PC-3 (cell line): ENCODE measurements around the gene SLIT2. TPM values are rescaled to one million over a fixed set of nuclear protein-coding genes. Genes with fewer than 3 reads are reported as not detected.

Source experiments
- ATAC-seq: fragments of 200-7000 bp; cut with Tn5 transposase; 2 replicates; pipeline ENCODE4 v1.9.1; 2020; ENCODE audit warnings: mild to moderate bottlenecking, moderate library complexity
- BruUV-seq: library from RNA; stranded (reverse); fragments of 400-500 nt; replicated peaks from 2 replicates; lab custom pipeline; 2021; lab: Mats Ljungman, UMichigan
- CTCF ChIA-PET: fragments of 300-600 bp; sonication (Branson Sonifier 250); formaldehyde crosslinking; loops from one replicate; lab custom pipeline; 2022; ENCODE audit warnings: antibody characterized with exemption; lab: Charles Lee
- POLR2A ChIA-PET: fragments of 300-600 bp; sonication (Branson Sonifier 250); formaldehyde crosslinking; loops from one replicate; lab custom pipeline; 2022; ENCODE audit warnings: antibody characterized with exemption; ENCODE audit not compliant: unreplicated experiment; lab: Charles Lee
- DNase-seq: peaks from one replicate; pipeline ENCODE4 v3.0.0-alpha.2; 2015
- H2AFZ ChIP-seq: fragments of 300-600 bp; sonication (generic); 2 replicates; pipeline ENCODE4 v1.6.0; 2016; ENCODE audit warnings: antibody characterized with exemption, low read length
- H3F3A ChIP-seq: fragments of 300-600 bp; sonication (generic); one replicate; pipeline ENCODE4 v1.6.0; 2017; ENCODE audit warnings: antibody characterized with exemption, low read length, control low read depth, mild to moderate bottlenecking; ENCODE audit not compliant: unreplicated experiment
- H3K27ac ChIP-seq: fragments of 300-600 bp; sonication (generic); 2 replicates; pipeline ENCODE4 v1.5.1; 2016; ENCODE audit warnings: mild to moderate bottlenecking, low read length
- H3K27me3 ChIP-seq: fragments of 300-600 bp; sonication (generic); 2 replicates; pipeline ENCODE4 v1.6.1; 2016; ENCODE audit warnings: low read length, mixed read lengths
- H3K36me3 ChIP-seq: fragments of 300-600 bp; sonication (generic); 2 replicates; pipeline ENCODE4 v1.6.1; 2016; ENCODE audit warnings: low read depth, mixed run types, low read length, mixed read lengths
- H3K4me1 ChIP-seq: fragments of 300-600 bp; sonication (generic); 2 replicates; pipeline ENCODE4 v1.5.1; 2016; ENCODE audit warnings: low read length; ENCODE audit not compliant: insufficient read depth
- H3K4me2 ChIP-seq: fragments of 300-600 bp; sonication (generic); 2 replicates; pipeline ENCODE4 v1.6.0; 2016; ENCODE audit warnings: low read length
- H3K4me3 ChIP-seq: fragments of 300-600 bp; sonication (generic); 2 replicates; pipeline ENCODE4 v1.5.1; 2016; ENCODE audit warnings: mild to moderate bottlenecking, low read length, mixed read lengths
- H3K79me2 ChIP-seq: fragments of 300-600 bp; sonication (generic); 2 replicates; pipeline ENCODE4 v1.6.1; 2017; ENCODE audit warnings: low read length, mixed read lengths
- H3K9ac ChIP-seq: fragments of 300-600 bp; sonication (generic); 2 replicates; pipeline ENCODE4 v1.6.0; 2016; ENCODE audit warnings: mild to moderate bottlenecking, low read length
- H3K9me2 ChIP-seq: fragments of 300-600 bp; sonication (generic); replicated peaks from 2 replicates; pipeline ENCODE4 v1.6.1; 2016; ENCODE audit warnings: mixed run types, low read length, mixed read lengths
- H3K9me3 ChIP-seq: fragments of 300-600 bp; sonication (generic); 2 replicates; pipeline ENCODE4 v1.6.1; 2016; ENCODE audit warnings: low read length, mixed read lengths
- H4K20me1 ChIP-seq: fragments of 300-600 bp; sonication (generic); 2 replicates; pipeline ENCODE4 v1.6.1; 2016; ENCODE audit warnings: low read length, mixed read lengths
- EZH2 ChIP-seq: fragments of 300-600 bp; sonication (generic); IDR thresholded peaks from one replicate; pipeline ENCODE4 v1.6.1; 2017; ENCODE audit warnings: antibody characterized with exemption, mild to moderate bottlenecking, low read length; ENCODE audit not compliant: unreplicated experiment
- EZH2phosphoT487 ChIP-seq: fragments of 300-600 bp; sonication (generic); IDR thresholded peaks from 2 replicates; pipeline ENCODE4 v1.6.1; 2018; ENCODE audit warnings: mild to moderate bottlenecking, antibody characterized with exemption, low read length, borderline replicate concordance
- intact Hi-C: fragments of 100-400 bp; cut with micrococcal nuclease; formaldehyde crosslinking; loops from 2 replicates; pipeline ENCODE4 v1.9.0; 2023
- total RNA-seq: library from RNA; depleted of rRNA; stranded (reverse); fragments of >200 nt; gene quantifications from 2 replicates; pipeline ENCODE4 v1.2.3, GENCODE V29; 2014
- TF ChIP-seq, protein P1 (sequence below): fragments of 300-600 bp; sonication (generic); conservative IDR thresholded peaks from 2 replicates; pipeline ENCODE4 v1.5.1; 2017; ENCODE audit warnings: antibody characterized with exemption, low read depth, mild to moderate bottlenecking, low read length

Gene SLIT2
- total RNA-seq, 1 experiment from 2014 or later: 19.1 TPM

DNA sequence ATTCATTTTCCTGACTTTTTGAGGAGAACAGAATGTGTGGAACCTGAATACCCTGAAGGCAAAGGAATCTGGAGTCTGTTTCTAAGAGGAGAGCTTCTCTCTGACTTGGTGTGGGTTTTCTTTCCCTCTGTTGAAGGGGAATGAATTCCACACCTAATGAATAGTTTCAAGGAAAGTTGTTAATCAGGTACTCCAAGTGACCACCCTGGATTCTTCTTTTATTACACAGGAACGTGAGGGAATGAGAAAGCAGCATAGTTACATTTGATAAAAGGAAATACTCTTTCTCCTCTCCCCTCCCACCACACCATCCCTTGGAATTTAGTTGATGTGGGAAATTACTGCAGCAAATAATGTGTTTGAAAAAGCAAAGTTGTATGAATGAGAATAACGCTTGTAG lies 29.7 kb downstream of the SLIT2 start:
- no TSS peak for BruUV-seq
- Histone ChIP-seq H3K9me2 (no peaks in the 10 kb centered on the region), H3K4me2 (no peak overlapping the region), H4K20me1 (peaks cover 4% of the 10 kb centered on the region; the same call in 1 of the 2 replicates), H3K4me1 (peaks cover 10% of the 10 kb centered on the region; the same call in 1 of the 2 replicates), H3F3A (no peaks in the 10 kb centered on the region), H3K4me3 (no peak overlapping the region), H3K27ac (no peak overlapping the region), H3K79me2 (peaks cover 56% of the 10 kb centered on the region), H3K9ac (no peak overlapping the region), H3K36me3 (peaks cover 15% of the 10 kb centered on the region; the same call in 1 of the 2 replicates), H2AFZ (no peak overlapping the region), H3K9me3 (no peaks in the 10 kb centered on the region), H3K27me3 (no peaks in the 10 kb centered on the region)
- no peak for ATAC-seq
- ChIA-PET CTCF (no interaction called here), POLR2A (no interaction called here)
- no peak for DNase-seq
- intact Hi-C loops: no loop called here
- TF ChIP-seq EZH2phosphoT487 (no peak), EZH2 (no peak)
- TF ChIP-seq, protein P1, sequence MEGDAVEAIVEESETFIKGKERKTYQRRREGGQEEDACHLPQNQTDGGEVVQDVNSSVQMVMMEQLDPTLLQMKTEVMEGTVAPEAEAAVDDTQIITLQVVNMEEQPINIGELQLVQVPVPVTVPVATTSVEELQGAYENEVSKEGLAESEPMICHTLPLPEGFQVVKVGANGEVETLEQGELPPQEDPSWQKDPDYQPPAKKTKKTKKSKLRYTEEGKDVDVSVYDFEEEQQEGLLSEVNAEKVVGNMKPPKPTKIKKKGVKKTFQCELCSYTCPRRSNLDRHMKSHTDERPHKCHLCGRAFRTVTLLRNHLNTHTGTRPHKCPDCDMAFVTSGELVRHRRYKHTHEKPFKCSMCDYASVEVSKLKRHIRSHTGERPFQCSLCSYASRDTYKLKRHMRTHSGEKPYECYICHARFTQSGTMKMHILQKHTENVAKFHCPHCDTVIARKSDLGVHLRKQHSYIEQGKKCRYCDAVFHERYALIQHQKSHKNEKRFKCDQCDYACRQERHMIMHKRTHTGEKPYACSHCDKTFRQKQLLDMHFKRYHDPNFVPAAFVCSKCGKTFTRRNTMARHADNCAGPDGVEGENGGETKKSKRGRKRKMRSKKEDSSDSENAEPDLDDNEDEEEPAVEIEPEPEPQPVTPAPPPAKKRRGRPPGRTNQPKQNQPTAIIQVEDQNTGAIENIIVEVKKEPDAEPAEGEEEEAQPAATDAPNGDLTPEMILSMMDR: no peak

DNA sequence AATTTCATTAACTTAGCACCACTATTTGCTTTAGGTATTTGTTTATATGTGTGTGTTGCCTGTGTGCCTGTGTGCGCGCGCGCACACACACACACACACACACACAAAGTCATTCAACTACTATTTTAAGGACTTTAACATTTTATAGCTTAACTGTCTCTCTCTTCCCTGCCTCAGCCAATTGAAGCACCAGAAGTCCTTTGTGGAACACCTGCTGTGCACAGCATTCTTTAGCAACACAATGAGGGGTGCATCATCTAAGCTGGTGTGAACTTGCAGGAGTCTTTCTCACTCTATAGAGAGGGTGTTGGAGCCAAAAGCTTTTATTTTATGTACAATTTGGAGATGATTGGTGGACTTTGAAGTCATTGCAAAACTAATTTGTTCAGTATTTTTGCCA lies 31.3 kb downstream of the SLIT2 start:
- Histone ChIP-seq H3K9ac (no peak overlapping the region), H3K9me3 (no peaks in the 10 kb centered on the region), H4K20me1 (peaks cover 4% of the 10 kb centered on the region; the same call in 1 of the 2 replicates), H3K36me3 (peaks cover 15% of the 10 kb centered on the region; the same call in 1 of the 2 replicates), H3K79me2 (peaks cover 56% of the 10 kb centered on the region), H3K4me1 (peaks cover 25% of the 10 kb centered on the region), H3K9me2 (no peaks in the 10 kb centered on the region), H3K27ac (no peak overlapping the region), H2AFZ (no peak overlapping the region), H3K27me3 (no peaks in the 10 kb centered on the region), H3K4me2 (no peak overlapping the region), H3F3A (no peaks in the 10 kb centered on the region), H3K4me3 (no peak overlapping the region)
- no peak for ATAC-seq
- intact Hi-C loops: no loop called here
- POLR2A ChIA-PET: no interaction called here
- DNase-seq: no peak
- no TSS peak for BruUV-seq
- TF ChIP-seq EZH2phosphoT487 (no peak), EZH2 (no peak)
- CTCF ChIA-PET: interaction anchor here (0.7 kb wide), 1 partner anchor 22 kb away, joined by 3 read pairs; no protein-coding TSS in a partner anchor

DNA sequence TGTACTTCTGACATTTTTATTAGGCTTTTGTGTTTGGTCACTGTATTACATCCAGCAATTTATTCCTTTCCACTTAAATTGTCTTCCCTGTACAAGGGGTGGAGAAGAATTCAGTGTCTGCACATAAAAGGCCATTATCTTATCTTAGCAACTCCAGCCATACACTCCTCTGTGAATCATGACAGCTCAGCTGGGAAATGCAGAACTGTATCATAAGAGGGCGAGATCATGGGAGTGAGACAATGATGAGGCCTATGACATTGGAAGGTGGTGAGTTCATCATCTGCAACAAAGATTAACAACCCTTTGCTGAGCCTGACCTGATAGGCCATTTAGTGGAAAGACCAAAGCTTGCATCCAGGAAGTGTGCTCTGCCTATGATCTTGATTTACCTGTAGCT lies 33.3 kb downstream of the SLIT2 start:
- no peaks in the 10 kb centered on the region for H3K9me3 ChIP-seq
- no peak overlapping the region for H3K9ac ChIP-seq
- TF ChIP-seq EZH2phosphoT487 (no peak), EZH2 (no peak)
- TF ChIP-seq, protein P1: no peak
- H4K20me1 ChIP-seq: no peaks in the 10 kb centered on the region
- intact Hi-C loops: no loop called here
- no peaks in the 10 kb centered on the region for H3K27me3 ChIP-seq
- no peaks in the 10 kb centered on the region for H3K9me2 ChIP-seq
- H3K79me2 ChIP-seq: peaks cover 46% of the 10 kb centered on the region
- no peak overlapping the region for H3K27ac ChIP-seq
- ATAC-seq (peak; percentile 25; the same call in 1 of the 2 replicates), DNase-seq (peak; percentile 32)
- ChIA-PET CTCF (no interaction called here), POLR2A (no interaction called here)
- no TSS peak for BruUV-seq
- no peak overlapping the region for H2AFZ ChIP-seq
- no peak overlapping the region for H3K4me2 ChIP-seq
- H3F3A ChIP-seq: no peaks in the 10 kb centered on the region
- H3K4me1 ChIP-seq: peaks cover 38% of the 10 kb centered on the region
- no peak overlapping the region for H3K4me3 ChIP-seq
- H3K36me3 ChIP-seq: peaks cover 12% of the 10 kb centered on the region; the same call in 1 of the 2 replicates
